B cell (primary cell): ENCODE data around the gene LSM14A. TPM values are rescaled to one million over a fixed set of nuclear protein-coding genes. Genes with fewer than 3 reads are reported as not detected.

Experiments used
- ATAC-seq: fragments of 200-7000 bp; cut with Tn5 transposase; one replicate; pipeline ENCODE4 v1.10.0; 2021; ENCODE audit warnings: low read depth, mild to moderate bottlenecking, moderate number of reproducible peaks, moderate library complexity
- CTCF ChIA-PET: fragments of 350-600 bp; sonication (Branson Sonifier 250); formaldehyde crosslinking; loops from one replicate; lab custom pipeline; 2021; ENCODE audit warnings: antibody characterized with exemption, inconsistent platforms; lab: Charles Lee
- POLR2A ChIA-PET: fragments of 350-600 bp; sonication (Branson Sonifier 250); formaldehyde crosslinking; loops from one replicate; lab custom pipeline; 2021; ENCODE audit warnings: antibody characterized with exemption; lab: Charles Lee
- DNase-seq: peaks from one replicate; pipeline ENCODE4 v3.0.0; 2013
- H2AFZ ChIP-seq: 2 replicates; pipeline ENCODE4 v1.6.1; 2012; ENCODE audit warnings: mild to moderate bottlenecking, low read depth, low read length; ENCODE audit not compliant: insufficient read depth, poor library complexity, severe bottlenecking
- H3K27ac ChIP-seq, 2 donors: 1 replicate in 1 of 2; 2 replicates in 1 of 2; pipeline ENCODE4 v1.5.1; 2012 to 2013; ENCODE audit warnings: low read length in 2 of 2, mild to moderate bottlenecking in 2 of 2, moderate library complexity in 1 of 2
- H3K27me3 ChIP-seq, 4 experiments: fragments of 200-600 bp in 1 of 4; sonication (generic) in 1 of 4; replicated peaks in 1 of 4; 1 replicate in 2 of 4; 2 replicates in 2 of 4; pipeline versions ENCODE4 v1.6.1 to v1.7.0; 2013 to 2016; ENCODE audit warnings: low read length in 3 of 4, mild to moderate bottlenecking in 2 of 4, mixed read lengths in 1 of 4, moderate library complexity in 1 of 4; ENCODE audit not compliant: insufficient read depth in 4 of 4, control insufficient read depth in 3 of 4; ENCODE audit errors: control extremely low read depth in 1 of 4
- H3K36me3 ChIP-seq, 2 experiments: replicated peaks in 1 of 2; 1 replicate in 1 of 2; 2 replicates in 1 of 2; pipeline versions ENCODE4 v1.6.1 to v1.7.1; 2013; ENCODE audit warnings: low read length in 1 of 2; ENCODE audit not compliant: insufficient read depth in 2 of 2, control insufficient read depth in 1 of 2; ENCODE audit errors: control extremely low read depth in 1 of 2, extremely low read depth in 1 of 2
- H3K4me1 ChIP-seq, 2 donors: fragments of 200-600 bp in 1 of 2; sonication (generic) in 1 of 2; 1 replicate in 1 of 2; 2 replicates in 1 of 2; pipeline versions ENCODE4 v1.5.1 to v1.6.1; 2013 to 2017; ENCODE audit warnings: low read length in 2 of 2; ENCODE audit not compliant: control insufficient read depth in 2 of 2, insufficient read depth in 2 of 2
- H3K4me2 ChIP-seq: replicated peaks from 2 replicates; pipeline ENCODE3; 2012; ENCODE audit warnings: mild to moderate bottlenecking, low read depth, low read length; ENCODE audit not compliant: poor library complexity, severe bottlenecking
- H3K4me3 ChIP-seq, 5 experiments: fragments of 200-600 bp in 1 of 5; sonication (generic) in 1 of 5; 1 replicate in 3 of 5; 2 replicates in 2 of 5; pipeline versions ENCODE4 v1.5.1 to v1.7.0; 2011 to 2016; ENCODE audit warnings: low read length in 4 of 5, mild to moderate bottlenecking in 4 of 5, low read depth in 2 of 5, control low read depth in 1 of 5, moderate library complexity in 1 of 5; ENCODE audit not compliant: insufficient read depth in 1 of 5; ENCODE audit errors: control extremely low read depth in 1 of 5, extremely low read depth in 1 of 5
- H3K79me2 ChIP-seq: fragments of 200-600 bp; sonication (generic); one replicate; pipeline ENCODE4 v1.6.0; 2016; ENCODE audit warnings: low read length; ENCODE audit not compliant: control insufficient read depth, insufficient read depth
- H3K9ac ChIP-seq: fragments of 200-600 bp; sonication (generic); 2 replicates; pipeline ENCODE4 v1.6.1; 2017; ENCODE audit warnings: mild to moderate bottlenecking, low read length, moderate library complexity
- H3K9me3 ChIP-seq, 3 donors: one replicate each; pipeline versions ENCODE4 v1.6.1 to v1.7.1; 2013; ENCODE audit warnings: low read length in 2 of 3; ENCODE audit not compliant: control insufficient read depth in 2 of 3, insufficient read depth in 1 of 3; ENCODE audit errors: control extremely low read depth in 1 of 3
- H4K20me1 ChIP-seq: 2 replicates; pipeline ENCODE4 v1.6.0; 2012; ENCODE audit warnings: mild to moderate bottlenecking, low read length; ENCODE audit not compliant: insufficient read depth, control insufficient read depth, poor library complexity, severe bottlenecking
- H3K27ac Mint-ChIP-seq: one replicate; pipeline ENCODE4 v1.8.0; 2021; ENCODE audit warnings: mixed read lengths
- H3K27me3 Mint-ChIP-seq: one replicate; pipeline ENCODE4 v1.8.0; 2021; ENCODE audit warnings: mixed read lengths
- H3K4me1 Mint-ChIP-seq: one replicate; pipeline ENCODE4 v1.8.0; 2021; ENCODE audit warnings: mixed read lengths
- H3K4me3 Mint-ChIP-seq: one replicate; pipeline ENCODE4 v1.8.0; 2021; ENCODE audit warnings: mixed read lengths
- H3K9me3 Mint-ChIP-seq: one replicate; pipeline ENCODE4 v1.8.0; 2022; ENCODE audit warnings: mixed read lengths; ENCODE audit not compliant: insufficient read depth
- EZH2 ChIP-seq: IDR thresholded peaks from 2 replicates; pipeline ENCODE4 v1.6.1; 2012; ENCODE audit warnings: borderline replicate concordance, low read depth, mild to moderate bottlenecking, moderate library complexity, low read length; ENCODE audit not compliant: insufficient read depth, poor library complexity, severe bottlenecking
- WGBS: methylation state at CpG from one replicate; pipeline ENCODE4 v1.1.5; 2013; ENCODE audit warnings: missing lambda C conversion rate; ENCODE audit not compliant: insufficient coverage; 5-methylcytosine and 5-hydroxymethylcytosine counted together
- intact Hi-C: fragments of 100-400 bp; cut with micrococcal nuclease; formaldehyde crosslinking; loops from one replicate; pipeline ENCODE4 v1.10.0; 2022
- polyA plus RNA-seq: library from polyadenylated mRNA; depleted of rRNA; stranded (reverse); fragments of >200 nt; gene quantifications from 2 replicates; pipeline ENCODE4 v1.2.3, GENCODE V29; 2012
- total RNA-seq, 2 donors: library from RNA; stranded (reverse); fragments of 120-200 nt in 1 of 2; gene quantifications; 1 replicate in 1 of 2; 2 replicates in 1 of 2; pipeline versions ENCODE4 v1.2.3 to v1.2.4, GENCODE V29; 2013 to 2022
- TF ChIP-seq, protein P1 (sequence below): fragments of 200-600 bp; IDR thresholded peaks from one replicate; pipeline ENCODE4 v1.8.0; 2022; ENCODE audit warnings: antibody characterized with exemption, mild to moderate bottlenecking

The LSM14A gene
- total and polyA plus RNA-seq, 2 donors (not counting 1 experiment from before 2014, with no cell fraction given): 90.7 to 163 TPM

DNA sequence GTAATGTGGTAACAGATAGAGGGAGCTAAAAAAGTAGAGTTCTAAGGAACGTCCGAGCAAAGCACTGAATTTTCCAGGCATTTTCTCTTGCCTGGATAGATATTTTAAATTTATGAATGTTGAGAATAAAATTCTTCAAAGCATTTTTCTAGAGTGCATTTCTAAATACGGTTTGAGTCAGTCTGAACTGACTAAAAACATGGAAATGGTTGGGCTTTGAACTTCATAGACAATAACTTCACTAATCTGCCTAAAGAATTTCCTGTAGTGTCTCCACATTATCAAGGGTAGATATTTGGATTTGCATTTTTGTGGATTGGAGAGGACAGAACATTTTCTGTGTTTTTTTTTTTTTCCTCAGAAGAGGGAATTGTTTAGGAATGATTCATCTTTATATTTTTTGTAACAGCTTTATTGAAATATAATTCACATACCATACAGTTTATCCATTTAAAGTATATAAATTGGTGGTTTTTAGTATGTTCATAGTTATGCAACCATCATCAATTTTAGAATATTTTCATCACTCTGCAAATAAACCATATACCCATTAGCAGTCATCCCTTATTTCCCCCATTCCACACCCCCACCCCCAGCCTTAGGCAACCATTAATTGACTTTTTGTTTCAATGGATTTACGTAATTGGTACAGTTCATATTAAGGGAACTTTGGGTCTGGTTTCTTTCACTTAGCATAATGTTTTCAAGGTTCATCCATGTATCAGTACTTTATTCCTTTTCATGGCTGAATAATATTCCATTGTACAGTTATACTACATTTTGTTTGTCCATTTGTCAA lies 102.7 kb downstream of the LSM14A start:
- Mint-ChIP-seq H3K4me3 (no peak overlapping the region), H3K4me1 (peaks cover 75% of the 10 kb centered on the region), H3K9me3 (no peaks in the 10 kb centered on the region), H3K27me3 (no peaks in the 10 kb centered on the region), H3K27ac (peak overlapping the region; percentile 88)
- ChIA-PET CTCF (interaction anchor here (1.6 kb wide), 1 partner anchor 61 kb away, joined by 3 read pairs; no protein-coding TSS in a partner anchor), POLR2A (interaction anchor here (0.6 kb wide), 1 partner anchor 53 kb away, joined by 4 read pairs; no protein-coding TSS in a partner anchor)
- TF ChIP-seq, protein P1, sequence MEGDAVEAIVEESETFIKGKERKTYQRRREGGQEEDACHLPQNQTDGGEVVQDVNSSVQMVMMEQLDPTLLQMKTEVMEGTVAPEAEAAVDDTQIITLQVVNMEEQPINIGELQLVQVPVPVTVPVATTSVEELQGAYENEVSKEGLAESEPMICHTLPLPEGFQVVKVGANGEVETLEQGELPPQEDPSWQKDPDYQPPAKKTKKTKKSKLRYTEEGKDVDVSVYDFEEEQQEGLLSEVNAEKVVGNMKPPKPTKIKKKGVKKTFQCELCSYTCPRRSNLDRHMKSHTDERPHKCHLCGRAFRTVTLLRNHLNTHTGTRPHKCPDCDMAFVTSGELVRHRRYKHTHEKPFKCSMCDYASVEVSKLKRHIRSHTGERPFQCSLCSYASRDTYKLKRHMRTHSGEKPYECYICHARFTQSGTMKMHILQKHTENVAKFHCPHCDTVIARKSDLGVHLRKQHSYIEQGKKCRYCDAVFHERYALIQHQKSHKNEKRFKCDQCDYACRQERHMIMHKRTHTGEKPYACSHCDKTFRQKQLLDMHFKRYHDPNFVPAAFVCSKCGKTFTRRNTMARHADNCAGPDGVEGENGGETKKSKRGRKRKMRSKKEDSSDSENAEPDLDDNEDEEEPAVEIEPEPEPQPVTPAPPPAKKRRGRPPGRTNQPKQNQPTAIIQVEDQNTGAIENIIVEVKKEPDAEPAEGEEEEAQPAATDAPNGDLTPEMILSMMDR: no peak
- Histone ChIP-seq H3K79me2 (peaks cover 99% of the 10 kb centered on the region), H4K20me1 (no peaks in the 10 kb centered on the region), H3K9me3 (no peaks in the 10 kb centered on the region), H3K27ac (peak overlapping the region in 1 of 2 donors; percentile 96), H3K36me3 (peaks cover 0 to 4% of the 10 kb centered on the region in 2 experiments), H3K4me2 (no peak overlapping the region), H2AFZ (no peak overlapping the region), H3K9ac (no peak overlapping the region), H3K27me3 (no peaks in the 10 kb centered on the region), H3K4me3 (no peak overlapping the region), H3K4me1 (peaks cover 67 to 69% of the 10 kb centered on the region in 2 donors)
- no peak for DNase-seq
- intact Hi-C loops: loop anchor here (5.0 kb wide), 2 partner anchors 42 to 903 kb away; partner anchors contain the start of gene CEBPG
- 100% methylated on average over 2 of the region's 4 CpGs for WGBS
- ATAC-seq: no peak

DNA sequence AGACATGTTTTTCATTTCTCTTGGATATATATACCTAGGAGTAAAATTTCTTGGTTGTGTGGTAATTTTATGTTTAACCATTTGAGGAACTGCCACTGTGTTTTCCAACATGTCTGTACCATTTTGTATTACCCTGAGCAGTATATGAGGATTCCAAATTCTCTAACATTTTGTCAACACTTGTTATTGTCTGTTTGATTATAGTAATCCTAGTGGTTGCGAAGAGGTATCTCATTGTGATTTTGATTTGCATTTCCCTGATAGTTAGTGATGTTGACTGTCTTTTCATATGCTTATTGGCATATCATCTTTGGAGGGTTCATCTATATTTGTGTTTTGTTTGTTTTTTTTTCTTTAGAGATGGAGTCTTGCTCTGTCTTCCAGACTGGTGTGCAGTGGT lies 103.4 kb downstream of the LSM14A start:
- TF ChIP-seq EZH2: no peak
- TF ChIP-seq, protein P1: no peak
- Histone ChIP-seq H3K4me2 (no peak overlapping the region), H3K27me3 (no peaks in the 10 kb centered on the region), H4K20me1 (no peaks in the 10 kb centered on the region), H3K79me2 (peaks cover 100% of the 10 kb centered on the region), H3K27ac (peak overlapping the region in 1 of 2 donors; percentile 9), H3K9me3 (no peaks in the 10 kb centered on the region), H3K9ac (no peak overlapping the region), H3K4me1 (peaks cover 60 to 62% of the 10 kb centered on the region in 2 donors), H2AFZ (no peak overlapping the region), H3K4me3 (no peak overlapping the region), H3K36me3 (peaks cover 0 to 4% of the 10 kb centered on the region in 2 experiments)
- Mint-ChIP-seq H3K27ac (peak overlapping the region; percentile 59), H3K4me1 (peaks cover 70% of the 10 kb centered on the region), H3K9me3 (no peaks in the 10 kb centered on the region), H3K4me3 (no peak overlapping the region), H3K27me3 (no peaks in the 10 kb centered on the region)
- ATAC-seq (no peak), DNase-seq (no peak)
- ChIA-PET CTCF (no interaction called here), POLR2A (no interaction called here)
- intact Hi-C loops: no loop called here
- WGBS: no CpG with 5 or more reads among the region's 1 CpG
